Naive thymus-derived CD4-positive, alpha-beta T cell (primary cell): ENCODE data around the gene KLC1. TPM values are rescaled to one million over a fixed set of nuclear protein-coding genes. Genes with fewer than 3 reads are reported as not detected.

Source experiments
- ATAC-seq: fragments of 150-1000 bp; cut with Tn5 transposase; 2 replicates; pipeline ENCODE4 v1.10.0; 2021; ENCODE audit warnings: mild to moderate bottlenecking, moderate library complexity
- CTCF ChIA-PET: fragments of 350-600 bp; sonication (Branson Sonifier 250); formaldehyde crosslinking; loops from one replicate; lab custom pipeline; 2021; ENCODE audit warnings: antibody characterized with exemption; lab: Charles Lee
- POLR2A ChIA-PET: fragments of 350-600 bp; sonication (Branson Sonifier 250); formaldehyde crosslinking; loops from one replicate; lab custom pipeline; 2021; ENCODE audit warnings: antibody characterized with exemption, inconsistent platforms; lab: Charles Lee
- DNase-seq, 9 donors: peaks; one replicate each; pipeline versions ENCODE4 v3.0.0 to v3.0.0-alpha.2; 2020 to 2022; ENCODE audit warnings: mixed read lengths in 1 of 9
- H3K27ac ChIP-seq: one replicate; pipeline ENCODE4 v1.7.0; 2013; ENCODE audit warnings: mild to moderate bottlenecking, low read depth, low read length, moderate library complexity
- H3K27me3 ChIP-seq, 2 donors: one replicate each; pipeline ENCODE4 v1.7.0; 2013; ENCODE audit warnings: low read length in 2 of 2, mild to moderate bottlenecking in 2 of 2, moderate library complexity in 2 of 2; ENCODE audit not compliant: control insufficient read depth in 2 of 2, insufficient read depth in 2 of 2
- H3K36me3 ChIP-seq, 3 experiments: 1 replicate in 2 of 3; 2 replicates in 1 of 3; pipeline ENCODE4 v1.7.0; 2013; ENCODE audit warnings: low read length in 3 of 3, mild to moderate bottlenecking in 3 of 3, moderate library complexity in 1 of 3; ENCODE audit not compliant: insufficient read depth in 3 of 3, control insufficient read depth in 2 of 3
- H3K4me1 ChIP-seq, 2 donors: one replicate each; pipeline ENCODE4 v1.7.0; 2013; ENCODE audit warnings: low read length in 2 of 2, mild to moderate bottlenecking in 2 of 2, moderate library complexity in 1 of 2; ENCODE audit not compliant: control insufficient read depth in 2 of 2, insufficient read depth in 2 of 2
- H3K4me3 ChIP-seq: 2 replicates; pipeline ENCODE4 v1.7.0; 2013; ENCODE audit warnings: mild to moderate bottlenecking, low read length
- H3K9me3 ChIP-seq, 3 experiments: 1 replicate in 2 of 3; 2 replicates in 1 of 3; pipeline ENCODE4 v1.7.0; 2013; ENCODE audit warnings: low read length in 3 of 3; ENCODE audit not compliant: control insufficient read depth in 2 of 3
- H3K27ac Mint-ChIP-seq, 9 donors: one replicate each; pipeline ENCODE4 v1.8.0; 2020 to 2022; ENCODE audit warnings: mixed read lengths in 9 of 9, mild to moderate bottlenecking in 8 of 9, moderate library complexity in 5 of 9, inconsistent platforms in 2 of 9
- H3K27me3 Mint-ChIP-seq, 5 donors: one replicate each; pipeline ENCODE4 v1.8.0; 2021 to 2022; ENCODE audit warnings: mixed read lengths in 5 of 5, mild to moderate bottlenecking in 1 of 5
- H3K36me3 Mint-ChIP-seq, 5 donors: one replicate each; pipeline ENCODE4 v1.8.0; 2020 to 2022; ENCODE audit warnings: mixed read lengths in 5 of 5, mild to moderate bottlenecking in 3 of 5, inconsistent platforms in 1 of 5
- H3K4me1 Mint-ChIP-seq, 7 donors: one replicate each; pipeline ENCODE4 v1.8.0; 2020 to 2022; ENCODE audit warnings: mixed read lengths in 7 of 7, mild to moderate bottlenecking in 3 of 7, inconsistent platforms in 1 of 7
- H3K4me3 Mint-ChIP-seq, 10 donors: one replicate each; pipeline ENCODE4 v1.8.0; 2020 to 2022; ENCODE audit warnings: mild to moderate bottlenecking in 10 of 10, mixed read lengths in 10 of 10, moderate library complexity in 6 of 10, inconsistent platforms in 2 of 10
- H3K9me3 Mint-ChIP-seq, 11 donors: one replicate each; pipeline ENCODE4 v1.8.0; 2020 to 2022; ENCODE audit warnings: mixed read lengths in 11 of 11, mild to moderate bottlenecking in 4 of 11, inconsistent platforms in 1 of 11, moderate library complexity in 1 of 11
- intact Hi-C, 2 donors: fragments of 100-400 bp; cut with micrococcal nuclease; formaldehyde crosslinking; loops; one replicate each; pipeline ENCODE4 v1.15.1; 2023
- polyA plus RNA-seq, 2 donors: library from polyadenylated mRNA; unstranded; fragments of 300-500 nt; fragmentation: Illumina TruSeq; gene quantifications; one replicate each; pipeline ENCODE4 v1.2.3, GENCODE V29; 2021
- total RNA-seq, 6 experiments: library from RNA in 5 of 6; stranded (reverse) in 5 of 6; gene quantifications; 1 replicate in 5 of 6; 2 replicates in 1 of 6; pipeline ENCODE4 v1.2.3 and lab custom pipeline; 2021 to 2026

KLC1 gene
- total and polyA plus RNA-seq, 7 experiments from 2014 or later: 65.5 to 268 (median 161) TPM

- H3K27ac ChIP-seq: no peak overlapping the region
- peaks cover 5 to 56% (median 26%) of the 10 kb centered on the region in 5 donors for H3K36me3 Mint-ChIP-seq
- H3K4me3 Mint-ChIP-seq: no peak overlapping the region
- POLR2A ChIA-PET: no interaction called here
- intact Hi-C loops: no loop called here
- H3K36me3 ChIP-seq: peaks cover 32 to 96% (median 37%) of the 10 kb centered on the region in 3 experiments
- H3K4me3 ChIP-seq: no peak overlapping the region
- no peak for ATAC-seq
- no peaks in the 10 kb centered on the region for H3K9me3 Mint-ChIP-seq
- peaks cover 0 to 6% (median 3%) of the 10 kb centered on the region in 7 donors for H3K4me1 Mint-ChIP-seq
- H3K27me3 ChIP-seq: no peaks in the 10 kb centered on the region
- H3K27ac Mint-ChIP-seq: no peak overlapping the region
- CTCF ChIA-PET: no interaction called here
- H3K4me1 ChIP-seq: no peaks in the 10 kb centered on the region
- no peak for DNase-seq
- H3K9me3 ChIP-seq: no peaks in the 10 kb centered on the region
- no peaks in the 10 kb centered on the region for H3K27me3 Mint-ChIP-seq
Observed at GRCh38 chr14:103675957-103676356, 46.9 kb downstream of the KLC1 start.

- H3K36me3 Mint-ChIP-seq: peaks cover 5 to 52% (median 27%) of the 10 kb centered on the region in 5 donors
- no peak overlapping the region for H3K4me3 Mint-ChIP-seq
- DNase-seq: no peak
- H3K9me3 Mint-ChIP-seq: no peaks in the 10 kb centered on the region
- intact Hi-C loops: no loop called here
- H3K27me3 Mint-ChIP-seq: no peaks in the 10 kb centered on the region
- H3K4me3 ChIP-seq: no peak overlapping the region
- ATAC-seq: no peak
- H3K4me1 ChIP-seq: no peaks in the 10 kb centered on the region
- peaks cover 0 to 6% (median 3%) of the 10 kb centered on the region in 7 donors for H3K4me1 Mint-ChIP-seq
- peaks cover 23 to 96% (median 32%) of the 10 kb centered on the region in 3 experiments for H3K36me3 ChIP-seq
- H3K27ac ChIP-seq: no peak overlapping the region
- peak overlapping the region in 4 of 9 donors; percentile 24 to 62 (median 52) for H3K27ac Mint-ChIP-seq
- CTCF ChIA-PET: interaction anchor here (0.7 kb wide), 1 partner anchor 1955 kb away, joined by 5 read pairs; no protein-coding TSS in a partner anchor
- POLR2A ChIA-PET: no interaction called here
- no peaks in the 10 kb centered on the region for H3K27me3 ChIP-seq
- H3K9me3 ChIP-seq: no peaks in the 10 kb centered on the region
Observed at GRCh38 chr14:103676881-103677675, 48.1 kb downstream of the KLC1 start.

- H3K4me3 ChIP-seq: no peak overlapping the region
- no peaks in the 10 kb centered on the region for H3K4me1 ChIP-seq
- CTCF ChIA-PET: interaction anchor here (0.6 to 1.5 kb wide), 4 partner anchors 8 to 110 kb away, joined by 3 to 4 read pairs (median 3); no protein-coding TSS in a partner anchor
- DNase-seq (peak in 7 of 9 donors; percentile 11 to 52 (median 38)), ATAC-seq (peak; percentile 92)
- Mint-ChIP-seq H3K9me3 (no peaks in the 10 kb centered on the region), H3K27ac (peak overlapping the region in 4 of 9 donors; percentile 42 to 68 (median 56)), H3K4me1 (peaks cover 0 to 6% (median 3%) of the 10 kb centered on the region in 7 donors), H3K36me3 (peaks cover 0 to 43% (median 19%) of the 10 kb centered on the region in 5 donors), H3K27me3 (no peaks in the 10 kb centered on the region), H3K4me3 (no peak overlapping the region)
- H3K36me3 ChIP-seq: peaks cover 19 to 97% (median 28%) of the 10 kb centered on the region in 3 experiments
- H3K27ac ChIP-seq: no peak overlapping the region
- POLR2A ChIA-PET: no interaction called here
- H3K27me3 ChIP-seq: no peaks in the 10 kb centered on the region
- intact Hi-C loops: loop anchor here in 1 of 2 donors (1.0 kb wide), 2 partner anchors 72 to 107 kb away; no protein-coding TSS in a partner anchor
- H3K9me3 ChIP-seq: no peaks in the 10 kb centered on the region
Observed at GRCh38 chr14:103679351-103679750, 50.3 kb downstream of the KLC1 start.

- H3K4me3 ChIP-seq: no peak overlapping the region
- H3K27me3 ChIP-seq: no peaks in the 10 kb centered on the region
- CTCF ChIA-PET: interaction anchor here (0.7 to 1.5 kb wide), 3 partner anchors 13 to 74 kb away, joined by 3 read pairs; no protein-coding TSS in a partner anchor
- no peaks in the 10 kb centered on the region for H3K9me3 ChIP-seq
- Mint-ChIP-seq H3K4me3 (no peak overlapping the region), H3K27ac (peak overlapping the region in 2 of 9 donors; percentile 68 to 82), H3K27me3 (no peaks in the 10 kb centered on the region), H3K9me3 (no peaks in the 10 kb centered on the region), H3K36me3 (peaks cover 0 to 42% (median 15%) of the 10 kb centered on the region in 5 donors), H3K4me1 (peaks cover 0 to 6% (median 3%) of the 10 kb centered on the region in 7 donors)
- intact Hi-C loops: loop anchor here in 1 of 2 donors (10.0 kb wide), 1 partner anchor 64 kb away; no protein-coding TSS in a partner anchor
- ATAC-seq (no peak), DNase-seq (no peak)
- H3K27ac ChIP-seq: no peak overlapping the region
- H3K36me3 ChIP-seq: peaks cover 14 to 97% (median 27%) of the 10 kb centered on the region in 3 experiments
- POLR2A ChIA-PET: interaction anchor here (0.6 kb wide), 1 partner anchor 505 kb away, joined by 3 read pairs; no protein-coding TSS in a partner anchor
- no peaks in the 10 kb centered on the region for H3K4me1 ChIP-seq
Observed at GRCh38 chr14:103680491-103681231, 51.6 kb downstream of the KLC1 start.

GRCh38 chr14:103683139-103683538 is 54.1 kb downstream of the KLC1 start:
- no peaks in the 10 kb centered on the region for H3K9me3 ChIP-seq
- Mint-ChIP-seq H3K36me3 (peaks cover 0 to 34% (median 13%) of the 10 kb centered on the region in 5 donors), H3K9me3 (no peaks in the 10 kb centered on the region), H3K4me1 (peaks cover 0 to 6% (median 0%) of the 10 kb centered on the region in 7 donors), H3K27ac (peak overlapping the region in 1 of 9 donors; percentile 19), H3K27me3 (no peaks in the 10 kb centered on the region), H3K4me3 (no peak overlapping the region)
- ATAC-seq (no peak), DNase-seq (no peak)
- peaks cover 21 to 93% (median 29%) of the 10 kb centered on the region in 3 experiments for H3K36me3 ChIP-seq
- ChIA-PET POLR2A (no interaction called here), CTCF (no interaction called here)
- H3K27ac ChIP-seq: no peak overlapping the region
- no peak overlapping the region for H3K4me3 ChIP-seq
- intact Hi-C loops: loop anchor here in 1 of 2 donors (10.0 kb wide), 1 partner anchor 62 kb away; no protein-coding TSS in a partner anchor
- H3K4me1 ChIP-seq: no peaks in the 10 kb centered on the region
- no peaks in the 10 kb centered on the region for H3K27me3 ChIP-seq

- Mint-ChIP-seq H3K27me3 (no peaks in the 10 kb centered on the region), H3K9me3 (no peaks in the 10 kb centered on the region), H3K36me3 (peaks cover 0 to 35% (median 12%) of the 10 kb centered on the region in 5 donors), H3K4me1 (peaks cover 0 to 2% (median 0%) of the 10 kb centered on the region in 7 donors), H3K4me3 (no peak overlapping the region), H3K27ac (no peak overlapping the region)
- no peak for DNase-seq
- CTCF ChIA-PET: no interaction called here
- H3K4me1 ChIP-seq: no peaks in the 10 kb centered on the region
- no peak overlapping the region for H3K4me3 ChIP-seq
- ATAC-seq: no peak
- H3K36me3 ChIP-seq: peaks cover 21 to 92% (median 29%) of the 10 kb centered on the region in 3 experiments
- H3K27me3 ChIP-seq: no peaks in the 10 kb centered on the region
- intact Hi-C loops: loop anchor here in 1 of 2 donors (10.0 kb wide), 1 partner anchor 60 kb away; no protein-coding TSS in a partner anchor
- no peak overlapping the region for H3K27ac ChIP-seq
- POLR2A ChIA-PET: no interaction called here
- H3K9me3 ChIP-seq: no peaks in the 10 kb centered on the region
Observed at GRCh38 chr14:103684471-103684870, 55.5 kb downstream of the KLC1 start.
